Activated CD4-positive, alpha-beta T cell treated with anti-CD3 and anti-CD28 coated beads for 48 hours (primary cell): ENCODE measurements around the gene MFN2.

Source experiments
- DNase-seq: peaks from one replicate; pipeline ENCODE4 v3.0.0-alpha.2; 2020

Gene MFN2

GRCh38 chr1:12052997-12053686 is 72.9 kb downstream of the MFN2 start:
- no peak for DNase-seq

DNA sequence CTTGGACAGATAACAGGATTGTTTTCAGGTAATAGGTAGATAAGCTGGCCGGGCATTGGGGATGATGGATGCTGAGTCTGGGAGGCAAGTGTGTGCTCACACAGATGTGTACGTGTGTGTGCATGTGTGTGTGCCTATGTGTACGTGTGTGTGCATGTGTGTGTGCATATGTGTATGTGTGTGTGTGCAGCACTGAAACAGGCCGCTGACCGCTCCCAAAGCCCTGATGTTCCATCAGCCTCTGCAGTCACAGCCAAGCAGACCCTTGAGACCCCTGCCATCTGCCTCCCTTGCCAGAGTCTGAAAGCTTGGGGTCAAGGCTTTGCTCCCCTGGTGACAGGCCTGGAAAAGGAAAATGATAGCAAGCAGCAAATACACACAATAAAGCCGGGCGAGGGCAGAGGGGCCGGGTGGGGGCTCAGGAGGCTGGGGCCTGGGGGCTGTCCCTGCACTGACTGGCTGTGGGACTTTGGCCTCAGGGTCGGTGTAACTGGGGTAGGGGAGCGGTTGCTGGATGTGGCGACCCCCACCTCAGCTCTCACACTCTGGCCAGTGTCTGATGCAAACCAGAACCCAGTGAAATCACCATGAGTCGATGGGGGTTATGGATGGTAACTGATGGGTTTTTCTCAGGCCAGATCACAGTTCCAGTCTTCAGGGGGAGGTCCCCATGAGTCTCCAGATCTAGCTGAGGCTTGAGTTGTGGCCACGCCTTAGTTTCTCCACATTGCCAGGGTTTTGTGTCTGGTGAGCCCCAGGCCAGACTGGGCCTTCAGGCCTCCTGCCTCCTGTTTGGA is 73.7 kb downstream of the MFN2 start:
- DNase-seq, result peak; percentile 51

DNA sequence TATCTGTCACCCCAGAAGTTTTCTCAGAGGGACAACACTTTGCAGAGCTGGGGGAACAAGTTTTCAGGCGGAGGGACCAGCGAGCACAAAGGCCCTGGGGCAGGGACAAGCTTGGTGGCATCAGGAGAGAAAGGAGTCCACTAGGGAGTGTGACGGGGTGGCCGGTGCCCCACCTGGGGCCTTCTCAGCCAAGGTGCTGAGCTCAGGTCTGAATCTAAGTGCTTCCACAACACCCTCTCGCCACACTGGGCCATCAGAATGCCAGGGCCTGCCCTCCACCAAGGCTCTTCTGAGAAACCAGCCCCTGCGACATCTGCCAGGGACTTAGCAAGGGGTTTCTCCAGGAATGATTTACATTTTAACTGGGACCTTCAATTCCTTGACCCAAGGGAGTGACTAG is 75.0 kb downstream of the MFN2 start:
- DNase-seq, result no peak

DNA sequence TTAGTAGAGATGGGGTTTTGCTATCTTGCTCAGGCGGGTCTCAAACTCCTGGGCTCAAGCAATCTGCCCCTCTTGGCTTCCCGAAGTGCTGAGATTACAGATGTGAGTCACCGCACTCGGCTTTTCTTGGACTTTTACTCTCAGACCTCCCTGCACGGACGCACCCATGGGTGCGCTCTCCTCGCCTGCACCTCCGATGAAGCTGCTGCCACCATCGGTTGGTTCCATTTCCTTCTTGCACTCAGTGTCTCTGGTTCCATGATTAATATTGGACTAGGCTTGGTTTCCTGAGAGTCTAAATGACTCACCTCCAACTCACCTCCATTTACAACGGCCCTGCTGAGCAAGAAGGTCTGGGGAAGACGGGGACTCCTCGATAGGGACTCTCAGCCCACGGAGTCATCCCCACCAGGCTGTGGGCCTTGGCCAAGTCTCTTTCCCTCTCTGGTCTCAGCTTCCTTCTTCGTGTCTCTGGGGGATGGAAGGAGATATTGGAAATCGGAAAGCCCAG is 76.1 kb downstream of the MFN2 start:
- peak; percentile 59 for DNase-seq

DNA sequence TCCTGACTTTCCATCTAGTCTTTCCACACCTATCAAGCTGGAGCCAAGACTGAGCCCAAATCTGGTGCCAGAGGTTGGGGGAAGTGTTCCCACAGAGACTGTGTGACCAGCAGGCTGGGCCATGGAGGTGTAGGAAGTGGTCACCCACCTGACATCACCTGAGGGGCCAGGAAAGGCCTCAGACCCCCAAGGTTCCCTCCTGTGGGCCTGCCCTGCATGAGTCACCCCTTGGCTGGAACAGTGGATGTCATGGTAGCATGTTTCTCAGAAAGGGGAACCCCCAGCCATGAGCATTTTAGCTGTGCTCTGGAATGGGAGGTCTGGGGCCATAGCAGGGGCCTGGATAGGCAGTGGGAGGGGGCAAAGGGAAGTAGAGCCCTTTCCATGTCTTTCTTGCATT is 77.1 kb downstream of the MFN2 start:
- DNase-seq, result peak; percentile 73

DNA sequence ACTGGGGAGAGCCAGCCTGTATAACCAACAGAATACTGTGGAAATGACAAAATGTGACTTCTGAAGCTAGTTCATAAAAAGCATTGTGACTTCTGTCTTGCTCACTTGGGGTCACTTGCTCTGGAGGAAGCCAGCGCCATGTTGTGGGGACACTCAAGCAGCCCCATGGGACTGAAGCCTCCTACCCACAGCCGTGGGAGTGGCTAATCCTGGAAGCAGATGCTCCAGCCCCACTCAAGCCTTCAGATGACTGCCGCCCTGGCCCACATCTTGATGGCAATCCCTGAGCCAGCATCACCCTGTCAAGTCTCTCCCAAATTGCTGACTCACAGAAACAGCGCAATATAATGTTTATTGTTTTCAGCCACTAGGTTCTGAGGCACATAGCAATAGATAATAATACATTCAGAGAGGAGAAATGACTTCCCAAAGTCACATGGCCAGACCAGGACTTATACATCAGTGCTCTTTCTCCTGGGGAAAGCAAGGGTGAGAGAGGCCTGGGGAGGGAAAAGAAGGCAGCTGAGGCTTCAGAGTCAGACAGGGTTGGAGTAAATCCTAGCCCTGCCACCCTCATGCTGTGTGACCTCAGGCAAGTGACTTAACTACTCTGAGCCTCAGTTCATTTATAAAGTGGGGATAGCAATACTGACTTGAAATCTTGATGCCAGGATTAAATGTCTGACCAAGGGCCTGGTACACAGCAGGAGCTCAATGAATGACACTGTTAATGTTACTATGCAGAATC is 77.9 kb downstream of the MFN2 start:
- DNase-seq, result no peak

- no peak for DNase-seq
These were observed 79.0 kb downstream of the MFN2 start for GRCh38 chr1:12059226-12059625.

GRCh38 chr1:12059722-12060464 is 79.6 kb downstream of the MFN2 start:
- peak; percentile 58 for DNase-seq

DNA sequence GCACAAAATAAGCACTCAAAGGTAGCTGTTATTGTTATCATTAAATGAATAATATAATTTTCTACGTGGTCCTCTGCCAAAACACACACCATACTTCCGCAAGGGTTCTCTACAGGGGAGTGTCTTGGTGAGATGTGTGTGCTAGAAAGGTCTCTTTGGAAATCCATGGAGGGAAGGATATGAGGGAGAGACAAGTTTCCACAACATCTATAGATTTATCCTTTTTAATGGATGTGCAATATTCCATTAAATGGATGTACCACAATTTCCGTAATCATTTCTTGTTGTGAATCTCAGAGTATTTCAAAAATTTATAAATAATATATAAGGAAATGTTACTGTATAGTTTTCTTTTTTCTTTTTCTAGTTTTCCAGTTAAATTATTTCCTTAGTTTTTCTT is 80.3 kb downstream of the MFN2 start:
- no peak for DNase-seq
